ENCODE data around the gene C16orf78. TPM values are rescaled to one million over a fixed set of nuclear protein-coding genes. Genes with fewer than 3 reads are reported as not detected.

Gene C16orf78
- total and polyA plus RNA-seq, 5 donors from 2014 or later = not detected

GRCh38 chr16:49399594-49400364 lies 26.2 kb downstream of the C16orf78 start:
- H3K36me3 ChIP-seq (ENCODE audit: control insufficient read depth, insufficient read depth, low read length) = no peaks in the 10 kb centered on the region
- H3K27me3 ChIP-seq (ENCODE audit: control insufficient read depth, insufficient read depth, low read length) = no peaks in the 10 kb centered on the region
- Mint-ChIP-seq H3K36me3 (no peaks in the 10 kb centered on the region), H3K27me3 (peaks cover 10% of the 10 kb centered on the region), H3K4me1 (no peaks in the 10 kb centered on the region), H3K27ac (no peak overlapping the region), H3K4me3 (no peak overlapping the region), H3K9me3 (peaks cover 0 to 5% (median 0%) of the 10 kb centered on the region in 7 donors)
- DNase-seq (no peak), ATAC-seq (ENCODE audit: low read depth in 2 of 2) (no peak)
- H3K4me1 ChIP-seq (ENCODE audit: control insufficient read depth, insufficient read depth, low read length, poor library complexity, severe bottlenecking) = no peaks in the 10 kb centered on the region
- H3K27ac ChIP-seq (ENCODE audit: insufficient read depth, low read length, poor library complexity, severe bottlenecking) = no peak overlapping the region
- no peaks in the 10 kb centered on the region for H3K9me3 ChIP-seq (ENCODE audit: control insufficient read depth in 2 of 2, low read length in 2 of 2)
- no peak overlapping the region for H3K4me3 ChIP-seq (ENCODE audit: low read depth, low read length)

DNA sequence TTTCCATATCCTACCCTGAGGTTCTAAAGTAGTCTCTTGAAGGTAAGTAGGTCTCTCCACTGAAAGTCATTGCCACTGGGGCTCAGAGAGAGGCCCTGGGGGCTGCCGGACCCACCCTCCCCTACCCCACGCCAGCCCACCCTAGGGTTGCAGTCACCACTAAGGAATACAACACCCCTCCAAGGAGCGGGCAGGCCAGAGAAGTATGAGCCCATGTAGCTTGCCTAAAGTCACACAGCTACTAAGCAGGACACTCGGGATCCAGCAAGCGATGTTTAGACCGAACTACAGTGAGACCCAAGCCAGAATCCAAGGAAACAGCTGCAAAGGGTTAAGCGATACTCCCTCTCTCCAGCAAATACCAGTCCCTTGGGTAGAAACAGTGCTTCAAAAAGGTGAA lies 27.0 kb downstream of the C16orf78 start:
- ATAC-seq (ENCODE audit: low read depth in 2 of 2) (no peak), DNase-seq (no peak)
- Histone ChIP-seq H3K27ac (ENCODE audit: insufficient read depth, low read length, poor library complexity, severe bottlenecking) (no peak overlapping the region), H3K9me3 (ENCODE audit: control insufficient read depth in 2 of 2, low read length in 2 of 2) (no peaks in the 10 kb centered on the region), H3K36me3 (ENCODE audit: control insufficient read depth, insufficient read depth, low read length) (no peaks in the 10 kb centered on the region), H3K4me1 (ENCODE audit: control insufficient read depth, insufficient read depth, low read length, poor library complexity, severe bottlenecking) (no peaks in the 10 kb centered on the region), H3K4me3 (ENCODE audit: low read depth, low read length) (no peak overlapping the region), H3K27me3 (ENCODE audit: control insufficient read depth, insufficient read depth, low read length) (no peaks in the 10 kb centered on the region)
- Mint-ChIP-seq H3K36me3 (no peaks in the 10 kb centered on the region), H3K4me3 (no peak overlapping the region), H3K9me3 (peaks cover 0 to 5% (median 0%) of the 10 kb centered on the region in 7 donors), H3K27ac (no peak overlapping the region), H3K4me1 (no peaks in the 10 kb centered on the region), H3K27me3 (peaks cover 10% of the 10 kb centered on the region)

GRCh38 chr16:49405123-49405522 lies 31.5 kb downstream of the C16orf78 start:
- H3K36me3 Mint-ChIP-seq = no peaks in the 10 kb centered on the region
- Histone ChIP-seq H3K4me3 (ENCODE audit: low read depth, low read length) (no peak overlapping the region), H3K36me3 (ENCODE audit: control insufficient read depth, insufficient read depth, low read length) (no peaks in the 10 kb centered on the region), H3K27me3 (ENCODE audit: control insufficient read depth, insufficient read depth, low read length) (no peaks in the 10 kb centered on the region), H3K27ac (ENCODE audit: insufficient read depth, low read length, poor library complexity, severe bottlenecking) (no peak overlapping the region), H3K4me1 (ENCODE audit: control insufficient read depth, insufficient read depth, low read length, poor library complexity, severe bottlenecking) (no peaks in the 10 kb centered on the region), H3K9me3 (ENCODE audit: control insufficient read depth in 2 of 2, low read length in 2 of 2) (no peaks in the 10 kb centered on the region)
- H3K4me1 Mint-ChIP-seq = peaks cover 0 to 4% (median under 1%) of the 10 kb centered on the region in 4 donors
- H3K4me3 Mint-ChIP-seq = no peak overlapping the region
- DNase-seq = no peak
- no peak overlapping the region for H3K27ac Mint-ChIP-seq
- H3K27me3 Mint-ChIP-seq = peaks cover 4% of the 10 kb centered on the region
- no peak for ATAC-seq (ENCODE audit: low read depth in 2 of 2)
- H3K9me3 Mint-ChIP-seq = peaks cover 0 to 5% (median 0%) of the 10 kb centered on the region in 7 donors

- H3K9me3 Mint-ChIP-seq = peaks cover 0 to 5% (median 0%) of the 10 kb centered on the region in 7 donors
- DNase-seq (no peak), ATAC-seq (ENCODE audit: low read depth in 2 of 2) (no peak)
- no peak overlapping the region for H3K27ac Mint-ChIP-seq
- H3K9me3 ChIP-seq (ENCODE audit: control insufficient read depth in 2 of 2, low read length in 2 of 2) = no peaks in the 10 kb centered on the region
- H3K4me3 ChIP-seq (ENCODE audit: low read depth, low read length) = no peak overlapping the region
- H3K4me1 ChIP-seq (ENCODE audit: control insufficient read depth, insufficient read depth, low read length, poor library complexity, severe bottlenecking) = no peaks in the 10 kb centered on the region
- no peaks in the 10 kb centered on the region for H3K36me3 Mint-ChIP-seq
- H3K27ac ChIP-seq (ENCODE audit: insufficient read depth, low read length, poor library complexity, severe bottlenecking) = no peak overlapping the region
- H3K27me3 ChIP-seq (ENCODE audit: control insufficient read depth, insufficient read depth, low read length) = no peaks in the 10 kb centered on the region
- peaks cover 4% of the 10 kb centered on the region for H3K27me3 Mint-ChIP-seq
- H3K4me3 Mint-ChIP-seq = no peak overlapping the region
- H3K36me3 ChIP-seq (ENCODE audit: control insufficient read depth, insufficient read depth, low read length) = no peaks in the 10 kb centered on the region
- peaks cover 0 to 4% (median under 1%) of the 10 kb centered on the region in 4 donors for H3K4me1 Mint-ChIP-seq
Measured at GRCh38 chr16:49405530-49405929, 31.9 kb downstream of the C16orf78 start.

DNA sequence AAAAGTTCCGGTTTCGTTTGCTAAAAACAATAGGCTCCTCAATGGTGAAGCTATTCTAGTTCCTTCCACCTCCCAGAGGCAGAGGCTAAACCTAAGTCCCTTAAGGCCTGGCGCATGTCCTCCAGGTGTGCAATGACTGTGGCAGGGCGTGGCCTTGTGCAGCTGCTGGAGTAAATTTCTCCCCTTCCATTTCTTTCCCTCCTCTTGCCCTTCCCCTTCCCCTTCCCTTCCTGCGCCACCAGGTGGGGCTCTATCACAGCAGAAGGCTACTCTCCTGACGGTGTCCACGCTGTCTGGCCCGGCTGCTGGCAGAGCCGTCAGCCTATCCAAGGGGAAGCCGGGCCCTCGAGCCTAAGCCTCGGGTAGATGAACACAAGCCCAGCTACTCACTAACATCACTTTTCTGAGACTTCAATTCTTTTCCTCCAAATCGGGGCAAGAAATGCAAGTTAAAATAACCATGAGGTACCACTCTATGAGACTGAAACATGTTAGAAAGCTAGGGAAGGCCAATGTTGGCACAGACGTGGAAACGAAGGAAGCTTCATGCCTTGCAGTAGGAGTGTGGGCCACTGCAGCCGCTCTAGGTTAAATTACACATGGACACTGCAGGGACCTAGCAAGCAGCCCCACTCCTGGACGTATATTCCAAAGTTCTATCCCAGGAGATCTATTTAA lies 34.4 kb downstream of the C16orf78 start:
- H3K4me3 ChIP-seq (ENCODE audit: low read depth, low read length) = no peak overlapping the region
- peaks cover 0 to 4% (median under 1%) of the 10 kb centered on the region in 4 donors for H3K4me1 Mint-ChIP-seq
- no peak overlapping the region for H3K27ac Mint-ChIP-seq
- no peaks in the 10 kb centered on the region for H3K4me1 ChIP-seq (ENCODE audit: control insufficient read depth, insufficient read depth, low read length, poor library complexity, severe bottlenecking)
- H3K9me3 ChIP-seq (ENCODE audit: control insufficient read depth in 2 of 2, low read length in 2 of 2) = no peaks in the 10 kb centered on the region
- H3K27me3 Mint-ChIP-seq = peaks cover 4% of the 10 kb centered on the region
- ATAC-seq (ENCODE audit: low read depth in 2 of 2) (no peak), DNase-seq (peak; percentile 29 to 51 (median 50))
- no peaks in the 10 kb centered on the region for H3K27me3 ChIP-seq (ENCODE audit: control insufficient read depth, insufficient read depth, low read length)
- peak overlapping the region in 1 of 4 donors; percentile 11 for H3K4me3 Mint-ChIP-seq
- H3K9me3 Mint-ChIP-seq = peaks cover 0 to 3% (median 0%) of the 10 kb centered on the region in 7 donors
- H3K36me3 Mint-ChIP-seq = no peaks in the 10 kb centered on the region
- H3K27ac ChIP-seq (ENCODE audit: insufficient read depth, low read length, poor library complexity, severe bottlenecking) = no peak overlapping the region
- no peaks in the 10 kb centered on the region for H3K36me3 ChIP-seq (ENCODE audit: control insufficient read depth, insufficient read depth, low read length)

DNA sequence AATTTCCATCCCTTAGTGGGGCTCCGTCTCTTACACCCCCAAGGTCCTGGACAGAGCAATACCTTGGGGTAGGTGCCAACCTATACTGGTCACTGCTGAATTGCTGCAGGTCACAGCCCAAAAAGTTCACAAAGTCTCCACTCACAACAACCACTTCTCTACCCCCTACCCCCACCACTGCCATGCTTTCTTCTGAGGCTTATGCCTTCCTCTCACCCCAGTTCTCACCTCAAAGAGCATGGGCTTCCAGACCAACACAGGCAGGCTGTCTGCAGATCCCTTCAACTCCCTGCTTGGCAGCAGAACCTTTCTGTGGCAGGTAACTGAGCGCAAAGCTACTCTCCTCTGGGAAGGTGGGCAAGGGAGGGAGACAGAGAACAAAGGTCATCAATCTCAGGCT lies 35.5 kb downstream of the C16orf78 start:
- no peaks in the 10 kb centered on the region for H3K4me1 ChIP-seq (ENCODE audit: control insufficient read depth, insufficient read depth, low read length, poor library complexity, severe bottlenecking)
- no peak overlapping the region for H3K4me3 ChIP-seq (ENCODE audit: low read depth, low read length)
- H3K27ac ChIP-seq (ENCODE audit: insufficient read depth, low read length, poor library complexity, severe bottlenecking) = no peak overlapping the region
- ATAC-seq (ENCODE audit: low read depth in 2 of 2) (no peak), DNase-seq (no peak)
- H3K27ac Mint-ChIP-seq = no peak overlapping the region
- no peaks in the 10 kb centered on the region for H3K9me3 ChIP-seq (ENCODE audit: control insufficient read depth in 2 of 2, low read length in 2 of 2)
- H3K4me1 Mint-ChIP-seq = peaks cover 0 to 4% (median under 1%) of the 10 kb centered on the region in 4 donors
- H3K9me3 Mint-ChIP-seq = peaks cover 0 to 3% (median 0%) of the 10 kb centered on the region in 7 donors
- no peaks in the 10 kb centered on the region for H3K36me3 ChIP-seq (ENCODE audit: control insufficient read depth, insufficient read depth, low read length)
- H3K27me3 Mint-ChIP-seq = no peaks in the 10 kb centered on the region
- no peaks in the 10 kb centered on the region for H3K36me3 Mint-ChIP-seq
- no peak overlapping the region for H3K4me3 Mint-ChIP-seq
- H3K27me3 ChIP-seq (ENCODE audit: control insufficient read depth, insufficient read depth, low read length) = no peaks in the 10 kb centered on the region

DNA sequence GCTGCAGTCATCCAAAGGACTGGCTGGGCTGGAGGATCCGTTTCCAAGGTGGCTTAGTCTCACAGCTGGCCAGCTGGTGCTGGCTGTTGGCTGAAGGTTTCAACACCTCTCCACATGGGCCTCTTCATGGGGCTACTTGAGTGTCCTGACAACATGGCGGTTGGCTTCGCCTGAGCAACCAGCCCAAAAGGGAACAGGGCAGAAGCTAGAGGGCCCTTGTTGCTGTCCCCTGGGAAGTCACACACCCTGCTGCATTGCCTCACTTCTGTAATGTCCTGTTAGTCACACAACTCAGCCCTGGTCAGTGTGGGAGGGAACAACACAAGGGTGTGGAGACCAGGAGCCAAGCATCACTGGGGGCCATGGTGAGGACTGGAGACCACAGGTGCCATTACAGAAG lies 36.6 kb downstream of the C16orf78 start:
- Histone ChIP-seq H3K4me1 (ENCODE audit: control insufficient read depth, insufficient read depth, low read length, poor library complexity, severe bottlenecking) (no peaks in the 10 kb centered on the region), H3K27me3 (ENCODE audit: control insufficient read depth, insufficient read depth, low read length) (no peaks in the 10 kb centered on the region), H3K36me3 (ENCODE audit: control insufficient read depth, insufficient read depth, low read length) (no peaks in the 10 kb centered on the region), H3K27ac (ENCODE audit: insufficient read depth, low read length, poor library complexity, severe bottlenecking) (no peak overlapping the region), H3K4me3 (ENCODE audit: low read depth, low read length) (no peak overlapping the region), H3K9me3 (ENCODE audit: control insufficient read depth in 2 of 2, low read length in 2 of 2) (no peaks in the 10 kb centered on the region)
- Mint-ChIP-seq H3K27ac (no peak overlapping the region), H3K4me3 (no peak overlapping the region), H3K4me1 (peaks cover 0 to 4% (median under 1%) of the 10 kb centered on the region in 4 donors), H3K9me3 (peaks cover 0 to 3% (median 0%) of the 10 kb centered on the region in 7 donors), H3K36me3 (no peaks in the 10 kb centered on the region), H3K27me3 (no peaks in the 10 kb centered on the region)
- DNase-seq (no peak), ATAC-seq (ENCODE audit: low read depth in 2 of 2) (no peak)
